OCI-LY1 (cell line): ENCODE data around the gene RPL36A.

ENCODE experiments used
- EZH2 ChIP-seq: fragments of 200-600 bp; sonication (generic), shearing (Covaris generic); IDR thresholded peaks from 2 replicates; pipeline ENCODE4 v1.8.0; 2017; ENCODE audit warnings: borderline replicate concordance, mixed run types, mild to moderate bottlenecking, antibody characterized with exemption, low read length, moderate library complexity, mixed read lengths
- TF ChIP-seq, protein P1 (sequence below): fragments of 200-600 bp; sonication (generic), shearing (Covaris generic); IDR thresholded peaks from 2 replicates; pipeline ENCODE4 v1.5.1; 2017; ENCODE audit warnings: mild to moderate bottlenecking, antibody characterized with exemption, low read length, moderate library complexity, mixed read lengths

DNA sequence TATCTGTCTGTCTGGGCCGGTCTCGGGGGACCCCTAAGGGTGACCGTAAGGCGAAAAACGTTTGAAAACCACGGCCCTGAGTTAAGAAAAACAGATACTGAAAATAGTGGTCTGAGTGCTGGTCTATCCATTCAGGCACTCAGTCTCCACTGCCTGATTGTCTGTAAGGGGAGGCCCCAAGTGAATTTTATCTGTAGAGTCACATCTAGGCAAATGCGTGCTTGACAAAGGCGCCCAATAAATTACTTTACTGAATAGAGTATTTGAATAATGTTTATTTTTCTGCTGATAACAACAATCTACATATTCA lies 17.7 kb downstream of the RPL36A start:
- TF ChIP-seq, protein P1, sequence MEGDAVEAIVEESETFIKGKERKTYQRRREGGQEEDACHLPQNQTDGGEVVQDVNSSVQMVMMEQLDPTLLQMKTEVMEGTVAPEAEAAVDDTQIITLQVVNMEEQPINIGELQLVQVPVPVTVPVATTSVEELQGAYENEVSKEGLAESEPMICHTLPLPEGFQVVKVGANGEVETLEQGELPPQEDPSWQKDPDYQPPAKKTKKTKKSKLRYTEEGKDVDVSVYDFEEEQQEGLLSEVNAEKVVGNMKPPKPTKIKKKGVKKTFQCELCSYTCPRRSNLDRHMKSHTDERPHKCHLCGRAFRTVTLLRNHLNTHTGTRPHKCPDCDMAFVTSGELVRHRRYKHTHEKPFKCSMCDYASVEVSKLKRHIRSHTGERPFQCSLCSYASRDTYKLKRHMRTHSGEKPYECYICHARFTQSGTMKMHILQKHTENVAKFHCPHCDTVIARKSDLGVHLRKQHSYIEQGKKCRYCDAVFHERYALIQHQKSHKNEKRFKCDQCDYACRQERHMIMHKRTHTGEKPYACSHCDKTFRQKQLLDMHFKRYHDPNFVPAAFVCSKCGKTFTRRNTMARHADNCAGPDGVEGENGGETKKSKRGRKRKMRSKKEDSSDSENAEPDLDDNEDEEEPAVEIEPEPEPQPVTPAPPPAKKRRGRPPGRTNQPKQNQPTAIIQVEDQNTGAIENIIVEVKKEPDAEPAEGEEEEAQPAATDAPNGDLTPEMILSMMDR = no peak
- no peak for TF ChIP-seq EZH2
